GM21619 (cell line): ENCODE results near the gene PTRH2.
"Not testable (repeated sequence)": the region's sequence is repeated elsewhere in the genome, so short reads cannot be mapped to it uniquely, and the experiment has no call there.

Source experiments
- ATAC-seq: cut with Tn5 transposase; IDR thresholded peaks from one replicate; pipeline ENCODE4 v1.9.1; 2021; ENCODE audit not compliant: unreplicated experiment

PTRH2 gene

DNA sequence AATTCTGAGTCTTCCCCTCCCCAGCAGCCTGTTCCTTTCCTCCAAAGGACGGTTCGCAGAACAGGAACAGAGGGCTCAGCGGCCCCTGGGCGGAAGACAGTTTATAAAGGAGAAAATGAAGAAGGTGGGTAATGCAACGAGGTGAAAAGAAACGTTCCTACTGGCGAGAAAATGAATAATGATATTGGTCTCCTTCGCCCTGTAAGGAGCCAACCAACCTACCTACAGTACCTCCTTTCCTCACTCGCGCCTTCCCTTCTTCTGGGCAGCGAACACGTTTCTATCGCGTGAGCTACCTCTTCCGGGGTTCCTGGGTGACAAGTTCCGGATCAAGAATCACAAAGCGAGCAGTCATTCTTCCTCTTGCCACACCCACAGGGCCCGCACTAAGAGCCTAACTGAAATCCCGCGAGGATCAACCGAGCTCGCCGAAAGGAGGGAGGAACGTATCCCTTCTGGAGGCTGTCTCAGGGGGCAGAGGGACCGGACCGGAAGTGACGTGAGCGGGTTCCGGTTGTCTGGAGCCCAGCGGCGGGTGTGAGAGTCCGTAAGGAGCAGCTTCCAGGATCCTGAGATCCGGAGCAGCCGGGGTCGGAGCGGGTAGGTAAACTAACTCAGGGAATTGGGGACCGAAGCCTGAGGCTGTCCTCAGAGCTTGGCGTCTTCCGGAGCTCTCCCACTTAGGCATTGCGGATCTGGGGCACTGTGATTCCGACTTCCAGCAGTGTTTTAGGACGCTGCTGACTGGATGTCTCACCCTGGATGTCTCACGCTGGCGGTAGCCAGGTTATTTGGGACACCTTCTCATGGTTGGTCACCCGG, at the start of gene PTRH2, which contains the start of gene VMP1:
TSS of gene PTRH2 (minus strand) at position 282 of the 822 bp plus-strand sequence. CDS start 9,452 bp downstream, outside the sequence.
TSS of gene VMP1 (plus strand) at position 506 of the 822 bp plus-strand sequence. CDS start 23,793 bp downstream, outside the sequence.
- peak; percentile 94 for ATAC-seq

DNA sequence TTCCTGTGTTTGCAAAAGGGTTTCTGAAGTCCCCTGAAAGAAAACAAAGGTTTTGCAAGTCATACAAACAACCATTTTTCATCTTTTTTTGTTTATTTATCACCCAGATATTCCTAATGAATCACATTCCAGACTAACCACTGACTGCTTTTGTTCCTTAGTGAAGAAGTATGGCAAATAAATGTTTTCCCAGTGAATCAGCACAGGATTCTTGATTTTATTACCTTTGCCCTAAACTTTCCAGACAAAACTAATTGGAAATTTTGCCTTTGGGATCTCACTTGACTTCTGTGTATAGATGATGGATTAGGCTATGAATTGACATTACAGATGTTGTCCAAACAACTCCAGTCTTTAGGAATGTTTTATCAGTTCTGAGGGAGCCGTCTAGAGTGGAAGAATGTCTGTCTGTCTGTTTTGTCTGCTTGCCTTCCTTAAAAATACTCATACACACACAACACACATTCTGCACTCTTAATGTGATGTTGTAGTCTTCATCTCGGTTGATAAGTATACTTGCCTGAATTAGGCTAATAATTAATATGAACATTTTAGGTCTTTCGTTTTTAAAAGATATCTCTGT, 49.1 kb upstream of the PTRH2 start:
- no peak for ATAC-seq

DNA sequence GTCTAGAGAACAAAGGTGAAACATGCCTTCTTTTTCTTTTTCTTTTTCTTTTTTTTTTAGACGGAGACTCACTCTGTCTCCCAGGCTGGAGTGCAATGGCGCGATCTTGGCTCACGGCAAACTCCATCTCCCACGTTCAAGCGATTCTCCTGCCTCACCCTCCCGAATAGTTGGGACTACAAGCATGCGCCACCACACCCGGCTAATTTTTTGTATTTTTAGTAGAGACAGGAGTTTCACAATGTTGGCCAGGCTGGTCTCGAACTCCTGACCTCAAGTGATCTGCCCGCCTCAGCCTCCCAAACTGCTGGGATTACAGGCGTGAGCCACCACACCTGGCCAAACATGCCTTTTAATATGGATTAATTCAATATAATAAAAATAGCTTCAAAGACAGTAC, 47.8 kb upstream of the PTRH2 start:
- not testable (repeated sequence) for ATAC-seq

DNA sequence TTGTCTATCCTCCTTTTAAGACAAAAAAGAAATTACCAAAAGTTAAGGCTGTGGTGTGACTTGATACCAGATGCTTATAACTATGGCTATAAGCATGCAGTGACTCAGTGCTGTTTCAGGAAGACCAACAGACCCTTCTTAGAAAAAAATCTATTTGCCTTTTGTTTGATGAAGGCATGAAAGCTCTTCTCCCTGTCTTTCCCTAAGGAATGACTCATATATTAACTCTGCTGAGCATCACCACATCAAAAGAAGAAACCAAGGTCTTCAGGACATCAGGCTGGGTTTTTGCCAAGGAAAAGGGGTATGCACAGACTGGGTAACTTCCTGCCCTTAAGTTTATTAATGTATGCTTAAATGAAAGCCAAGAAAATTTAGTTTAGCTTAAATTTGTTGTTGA, 47.3 kb upstream of the PTRH2 start:
- no peak for ATAC-seq

DNA sequence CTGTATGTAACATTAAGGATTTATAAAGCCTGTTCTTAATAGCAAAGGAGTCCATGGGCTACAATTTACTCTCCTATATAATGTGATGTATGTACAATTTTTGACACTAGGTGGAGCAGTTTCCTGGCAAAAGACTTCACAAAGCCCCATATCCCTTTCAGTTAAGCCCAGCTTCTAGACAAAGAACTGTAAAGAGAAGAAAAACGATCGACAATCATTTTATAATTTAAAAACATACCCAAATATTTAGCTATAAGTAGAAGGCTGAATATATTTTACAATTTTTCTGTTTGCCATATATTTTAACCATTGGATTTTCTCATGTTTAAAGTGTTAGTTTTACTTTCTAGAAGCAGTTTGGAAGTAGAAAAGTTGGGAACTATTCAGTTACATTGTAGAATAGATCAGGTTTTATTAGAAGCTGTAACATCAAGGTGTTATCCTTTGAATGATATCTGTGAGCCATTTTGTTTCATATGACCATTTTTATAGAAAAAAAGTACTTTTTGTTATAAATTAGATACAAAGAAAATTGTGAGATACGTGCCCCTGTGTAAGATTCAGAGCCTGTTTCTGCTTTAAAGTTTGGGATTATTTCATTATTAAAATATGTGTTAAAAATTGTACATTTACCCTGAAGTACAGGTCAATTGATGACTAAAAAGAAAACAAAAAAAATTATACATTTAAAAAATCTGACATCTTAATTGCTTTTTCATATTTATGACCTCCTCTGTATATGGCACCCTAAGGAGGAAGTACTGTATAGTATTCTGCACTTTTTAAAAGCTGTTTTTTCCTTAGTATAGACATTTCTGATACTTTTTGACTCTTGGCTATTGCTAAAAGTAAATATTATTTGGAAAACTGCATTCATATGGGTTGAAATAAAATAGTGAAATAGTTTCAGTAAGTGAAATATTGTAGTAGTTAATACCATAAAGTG, 46.6 kb upstream of the PTRH2 start:
- peak; percentile 57 for ATAC-seq

DNA sequence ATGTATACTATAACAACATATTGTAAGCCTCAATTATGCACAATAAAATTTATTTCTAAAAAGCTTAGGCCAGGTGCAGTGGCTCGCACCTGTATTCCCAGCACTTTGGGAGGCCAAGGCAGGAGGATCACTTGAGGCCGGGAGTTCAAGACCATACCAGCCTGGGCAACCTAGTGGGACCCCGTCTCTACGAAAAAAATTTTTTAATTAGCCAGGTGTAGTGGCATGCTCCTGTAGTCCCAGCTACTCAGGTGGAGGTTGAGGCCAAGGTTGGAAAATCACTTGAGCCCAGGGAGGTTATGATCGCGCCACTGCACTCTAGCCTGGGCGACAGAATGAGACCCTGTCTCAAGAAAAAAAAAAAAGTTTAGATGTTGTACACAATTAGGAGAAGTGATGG, 45.7 kb upstream of the PTRH2 start:
- ATAC-seq, result no peak

DNA sequence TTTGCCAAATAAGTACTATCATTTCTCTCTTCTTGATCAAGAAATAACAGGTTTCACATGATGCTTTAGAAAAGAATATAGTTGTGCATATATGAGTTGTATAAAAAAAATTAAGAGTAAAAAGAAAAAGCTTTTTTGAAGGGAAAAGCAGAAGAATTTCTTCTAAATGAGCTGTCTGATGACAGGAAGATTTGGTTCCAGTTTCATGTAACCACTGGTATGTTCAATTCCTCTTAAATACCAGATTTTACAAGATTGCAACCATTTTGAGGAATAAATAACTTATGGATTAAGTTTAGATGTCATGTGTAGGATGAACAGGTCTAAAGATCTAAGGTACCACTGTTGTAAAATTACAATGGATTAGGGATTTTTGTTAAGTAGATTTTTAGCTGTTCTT, 45.2 kb upstream of the PTRH2 start:
- ATAC-seq, result no peak

DNA sequence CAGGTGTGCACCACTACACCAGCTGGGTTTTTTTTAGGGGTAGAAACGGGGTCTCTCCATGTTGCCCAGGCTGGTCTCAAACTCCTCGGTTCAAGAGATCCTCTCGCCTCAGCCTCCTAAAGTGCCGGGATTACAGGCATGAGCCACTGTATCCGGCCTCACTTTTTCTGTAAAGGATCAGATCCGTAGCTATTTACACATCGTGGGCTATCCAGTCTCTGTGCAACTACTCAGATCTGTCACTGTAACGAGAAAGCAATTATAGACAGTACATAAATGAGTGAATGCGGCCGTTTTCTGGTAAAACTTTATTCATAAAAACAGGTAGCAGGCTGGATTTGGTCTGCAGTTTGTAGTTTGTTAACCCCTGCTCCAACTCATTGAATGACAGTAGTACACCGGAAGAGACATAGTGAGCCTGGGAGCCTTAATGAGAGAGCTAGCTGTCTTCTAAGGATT, 44.8 kb upstream of the PTRH2 start:
- no peak for ATAC-seq

DNA sequence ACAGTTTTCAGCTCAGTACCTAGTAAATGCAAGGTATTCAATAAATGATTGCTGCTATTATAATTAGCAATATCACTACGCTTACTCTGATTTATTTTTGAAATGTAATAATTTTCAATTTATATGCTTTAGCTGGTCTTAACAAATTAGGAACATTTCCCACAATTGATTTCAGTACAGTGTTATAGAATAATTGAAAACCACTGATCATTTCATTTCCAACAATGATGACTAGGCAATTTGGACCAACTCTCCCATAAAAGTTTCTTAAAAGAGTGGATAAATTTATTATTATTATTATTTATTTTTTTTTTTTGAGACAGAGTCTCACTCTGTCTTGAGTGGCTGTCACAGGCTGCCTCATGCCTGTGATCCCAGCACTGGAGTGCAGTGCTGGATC, 41.4 kb upstream of the PTRH2 start:
- ATAC-seq, result no peak

DNA sequence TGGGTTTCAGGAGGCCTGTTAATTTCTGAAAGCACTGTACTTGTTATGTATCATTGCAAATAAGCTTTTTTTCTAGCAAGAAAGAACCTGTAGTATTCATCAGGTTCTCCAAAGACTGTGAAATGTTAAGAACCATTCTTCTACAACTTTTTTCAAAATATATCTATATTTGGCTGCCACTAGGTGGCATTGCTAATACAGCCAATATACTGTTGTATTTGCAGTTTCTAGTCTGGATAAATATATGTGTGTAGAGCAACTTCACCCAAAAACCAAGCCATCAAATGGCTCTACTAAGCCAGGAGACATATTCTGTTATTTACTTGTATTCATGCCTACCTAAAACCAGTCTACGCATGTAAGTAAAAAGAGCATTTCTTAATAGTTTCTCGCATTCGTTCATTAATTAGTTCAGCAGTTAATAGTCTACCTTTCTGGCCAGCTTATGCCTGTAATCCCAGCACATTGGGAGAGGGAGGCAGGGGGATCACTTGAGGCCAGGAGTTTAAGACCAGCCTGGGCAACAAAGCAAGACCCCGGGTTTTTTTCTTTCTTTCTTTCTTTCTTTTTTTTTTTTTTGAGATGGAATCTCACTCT, 39.7 kb upstream of the PTRH2 start:
- ATAC-seq, result no peak

DNA sequence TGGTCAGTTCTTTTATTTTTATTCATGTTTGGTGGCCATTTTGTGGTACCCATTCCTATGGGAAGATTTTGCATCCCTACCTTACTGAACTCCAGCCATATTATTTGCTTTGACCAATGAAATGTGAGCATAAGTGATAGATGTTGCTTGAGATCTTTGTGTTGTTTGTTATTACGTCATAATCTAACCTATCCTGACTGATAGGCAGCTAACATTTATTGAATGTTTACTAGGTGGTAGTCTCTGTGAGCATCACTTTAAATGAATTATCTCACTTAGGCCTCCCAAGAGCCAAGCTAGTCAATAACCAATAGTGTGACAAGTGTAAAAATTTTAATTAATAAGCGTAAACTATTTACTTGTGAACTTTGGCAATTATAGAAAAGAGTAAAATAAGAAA, 37.8 kb upstream of the PTRH2 start:
- no peak for ATAC-seq

DNA sequence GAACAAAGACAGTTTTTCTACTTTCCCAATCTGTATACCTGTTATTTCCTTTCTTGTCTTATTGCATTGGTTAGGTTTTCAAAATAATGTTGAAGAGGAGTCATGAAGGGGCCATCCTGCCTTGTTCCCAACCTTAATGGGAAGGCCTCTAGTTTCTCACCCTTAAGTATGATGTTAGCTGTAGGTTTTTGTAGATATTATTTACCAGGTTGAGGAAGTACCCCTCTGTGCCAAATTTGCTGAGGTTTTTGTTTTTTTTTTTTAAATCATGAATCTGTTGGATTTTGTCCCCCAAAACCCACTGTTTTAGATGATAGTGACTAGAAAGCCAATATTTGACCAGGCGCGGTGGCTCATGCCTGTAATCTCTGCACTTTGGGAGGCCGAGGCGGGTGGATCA, 36.6 kb upstream of the PTRH2 start:
- ATAC-seq, result no peak

DNA sequence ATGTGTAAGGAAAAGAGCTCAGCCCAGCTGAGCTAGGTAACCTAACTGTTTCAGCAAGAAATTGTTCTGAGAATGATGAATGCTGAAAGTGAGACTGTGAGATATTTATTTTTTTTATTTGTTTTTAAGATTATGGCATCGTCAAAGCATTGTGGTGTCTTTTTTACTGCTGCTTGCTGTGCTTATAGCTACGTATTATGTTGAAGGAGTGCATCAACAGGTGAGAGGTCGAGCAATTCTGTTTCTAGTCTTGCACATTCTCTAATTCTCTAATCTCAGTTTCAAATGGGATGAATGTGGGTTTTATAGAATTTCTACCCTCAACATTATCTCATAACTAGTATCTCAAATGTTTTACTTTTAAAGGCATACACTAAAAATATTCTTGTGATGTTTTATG, 30.1 kb upstream of the PTRH2 start:
- no peak for ATAC-seq

DNA sequence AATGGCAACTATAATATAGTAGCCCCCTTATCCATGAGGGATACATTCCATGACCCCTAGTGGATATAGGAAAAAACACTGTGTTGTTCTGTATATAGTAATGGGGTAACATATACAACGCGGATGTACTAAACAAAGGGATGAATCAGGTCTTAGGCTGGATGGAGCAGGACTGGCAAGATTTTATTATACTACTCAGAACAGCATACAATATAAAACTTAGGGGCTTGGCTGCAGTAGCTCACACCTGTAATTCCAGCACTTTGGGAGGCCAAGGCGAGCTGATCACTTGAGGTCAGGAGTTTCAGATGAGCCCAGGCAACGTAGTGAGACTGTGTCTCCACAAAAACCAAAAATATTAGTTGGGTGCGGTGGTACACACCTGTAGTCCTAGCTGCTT, 27.0 kb upstream of the PTRH2 start:
- ATAC-seq, result no peak

DNA sequence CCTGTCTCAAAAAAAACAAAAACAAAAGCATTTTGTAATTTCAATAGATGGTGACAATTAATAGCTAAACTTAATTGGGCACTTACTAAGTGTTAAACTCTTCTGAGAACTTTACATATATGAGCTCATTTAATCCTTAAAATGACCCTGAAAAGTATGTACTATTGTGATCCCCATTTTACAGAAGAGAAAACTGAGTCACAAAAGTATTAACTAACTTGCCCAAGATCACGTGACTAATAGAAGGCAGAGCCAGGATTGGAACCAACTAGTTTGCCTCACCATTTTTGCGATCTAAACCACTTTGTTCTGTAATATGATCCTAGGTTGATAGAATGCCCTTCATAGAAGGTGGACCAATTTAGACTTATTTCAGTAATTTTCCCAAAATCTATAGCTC, 26.5 kb upstream of the PTRH2 start:
- no peak for ATAC-seq

DNA sequence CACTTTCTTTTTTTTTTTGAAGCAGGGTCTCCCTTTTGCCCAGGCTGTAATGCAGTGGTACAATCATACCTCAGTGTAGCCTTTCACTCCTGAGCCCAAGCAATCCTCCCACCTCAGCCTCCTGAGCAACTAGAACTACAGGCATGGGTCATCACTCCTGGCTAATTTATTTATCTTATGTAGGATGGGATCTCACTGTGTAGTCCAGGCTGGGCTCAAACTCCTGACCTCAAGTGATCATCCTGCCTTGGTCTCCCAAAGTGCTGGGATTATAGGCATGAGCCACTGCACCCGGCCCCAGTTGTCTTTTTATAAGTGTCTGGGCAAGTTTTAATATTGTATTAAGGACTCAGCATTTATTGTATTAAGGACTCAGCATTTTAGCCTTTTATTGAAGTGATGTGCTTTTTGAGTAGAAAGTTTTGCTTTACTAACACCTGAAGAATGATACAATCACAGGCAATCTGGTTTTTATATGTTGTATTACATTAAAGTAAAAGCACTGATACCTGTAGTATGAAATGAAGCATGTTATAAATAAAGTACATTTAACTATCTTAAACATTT, 23.1 kb upstream of the PTRH2 start:
- ATAC-seq, result no peak

DNA sequence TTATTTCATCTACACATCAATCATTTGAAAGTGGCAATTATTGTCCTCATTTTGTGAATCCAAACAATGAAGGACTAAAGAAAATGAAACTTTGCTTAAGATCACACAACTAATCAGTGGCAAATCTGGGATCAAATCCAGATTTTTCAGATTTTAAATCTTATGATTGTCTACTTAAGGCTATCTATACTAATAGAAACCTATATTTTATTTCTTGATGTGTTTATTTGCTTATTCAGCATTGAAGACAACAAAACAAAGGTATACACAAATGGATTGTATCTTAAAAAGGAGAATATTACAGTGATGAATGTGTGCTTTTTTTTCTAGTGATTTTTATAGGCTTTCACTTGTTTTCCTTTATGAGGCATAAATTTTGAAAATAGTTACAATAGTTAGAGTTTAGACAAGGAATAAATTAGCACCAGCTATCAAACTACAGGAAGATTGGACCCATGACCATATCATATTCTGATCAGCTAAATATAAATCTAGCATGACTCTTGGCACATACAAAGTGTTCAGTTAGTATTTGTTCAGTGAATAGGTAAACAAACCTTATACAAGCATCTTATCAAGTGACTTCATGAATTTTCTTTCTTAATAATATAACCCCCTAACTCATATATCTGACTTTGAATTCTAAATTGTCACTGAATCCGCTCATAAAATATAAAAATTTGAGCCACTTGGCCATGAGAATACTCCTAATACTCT, 20.7 kb upstream of the PTRH2 start:
- ATAC-seq, result no peak

DNA sequence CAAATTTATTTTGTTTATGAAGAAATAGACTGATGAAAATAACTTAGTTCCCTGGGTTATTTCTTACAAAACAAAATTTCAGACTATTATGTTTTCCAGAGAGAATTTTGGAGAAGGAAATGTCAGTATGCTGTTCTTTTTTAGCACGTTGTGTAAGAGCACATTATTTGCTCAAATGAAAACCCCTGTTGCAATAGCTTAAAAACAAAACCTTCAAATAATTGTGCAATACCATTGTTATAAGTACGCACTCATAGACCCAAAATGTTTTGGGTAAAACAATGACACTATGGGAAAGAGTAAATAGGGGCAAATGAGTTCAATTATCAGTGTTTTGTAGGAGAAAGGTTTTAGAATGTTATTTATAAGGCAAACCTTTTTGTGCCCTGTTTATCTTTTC, 18.5 kb upstream of the PTRH2 start:
- no peak for ATAC-seq

DNA sequence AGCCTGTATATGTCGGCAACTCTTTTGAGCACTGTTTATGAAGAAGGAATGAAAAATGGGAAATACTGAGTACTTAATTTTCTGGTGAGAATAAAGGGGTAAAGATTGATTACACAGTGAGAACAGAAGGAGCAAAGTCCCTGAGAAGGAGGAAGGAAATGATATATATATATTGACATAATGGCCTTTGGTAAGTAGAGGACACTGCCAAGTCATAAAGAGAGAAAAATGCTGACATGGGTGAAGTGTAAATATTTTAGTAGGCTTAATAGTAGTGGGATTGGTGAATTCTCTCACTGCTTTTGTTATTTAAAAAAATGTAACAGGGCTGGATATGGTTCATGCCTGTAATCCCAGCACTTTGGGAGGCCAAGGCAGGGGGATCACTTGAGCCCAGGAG, 16.4 kb upstream of the PTRH2 start:
- ATAC-seq, result no peak

DNA sequence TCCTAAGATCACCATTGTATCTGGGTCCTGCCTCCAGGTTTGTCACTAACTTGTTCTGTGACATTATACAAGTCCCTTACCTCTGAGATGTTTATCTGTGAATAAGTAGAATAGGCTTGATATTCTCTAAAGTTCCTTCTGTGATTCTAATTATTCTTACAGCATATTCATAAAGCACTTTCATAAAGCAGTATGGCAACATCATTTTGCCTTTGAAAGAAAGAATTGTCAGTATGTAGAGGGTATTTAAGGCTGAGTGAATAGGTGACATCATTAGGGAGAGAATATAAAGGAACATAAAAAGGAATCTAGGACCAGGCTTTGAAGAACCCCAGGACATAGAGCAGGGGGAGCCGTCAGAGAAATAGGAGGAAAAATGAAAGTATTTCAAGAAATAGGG, 15.8 kb upstream of the PTRH2 start:
- no peak for ATAC-seq
